ENCODE data around the gene ZNF473. TPM values are rescaled to one million over a fixed set of nuclear protein-coding genes. Genes with fewer than 3 reads are reported as not detected.
"Not testable (repeated sequence)": the region's sequence is repeated elsewhere in the genome, so short reads cannot be mapped to it uniquely, and the experiment has no call there.

The ZNF473 gene
- total and polyA plus RNA-seq, 2 donors (not counting 3 experiments of a cell fraction or from before 2014, with no cell fraction given): 3.8 to 8.7 TPM

DNA sequence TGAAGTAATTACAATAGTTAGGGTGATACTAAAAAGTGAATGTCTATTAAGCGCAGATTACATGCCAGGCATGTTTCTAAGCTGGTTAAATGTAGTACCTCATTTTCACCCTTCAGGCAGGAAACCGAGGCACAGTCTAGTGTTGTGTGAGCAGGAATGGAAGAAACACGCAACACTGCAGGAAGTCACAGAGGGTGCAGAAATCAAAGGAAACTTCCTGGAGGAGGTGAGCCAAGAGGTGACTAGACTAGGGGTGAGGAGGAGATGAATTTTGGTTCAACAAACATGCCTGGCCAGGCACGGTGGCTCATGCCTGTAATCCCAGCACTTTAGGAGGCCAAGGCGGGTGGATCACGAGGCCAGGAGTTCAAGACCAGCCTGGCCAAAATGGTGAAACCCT, 41.8 kb downstream of the ZNF473 start:
- POLR2A ChIA-PET: no interaction called here
- BruUV-seq (replicated peaks): no TSS peak
- no peak overlapping the region for H2AFZ ChIP-seq (ENCODE audit: low read depth, low read length)

DNA sequence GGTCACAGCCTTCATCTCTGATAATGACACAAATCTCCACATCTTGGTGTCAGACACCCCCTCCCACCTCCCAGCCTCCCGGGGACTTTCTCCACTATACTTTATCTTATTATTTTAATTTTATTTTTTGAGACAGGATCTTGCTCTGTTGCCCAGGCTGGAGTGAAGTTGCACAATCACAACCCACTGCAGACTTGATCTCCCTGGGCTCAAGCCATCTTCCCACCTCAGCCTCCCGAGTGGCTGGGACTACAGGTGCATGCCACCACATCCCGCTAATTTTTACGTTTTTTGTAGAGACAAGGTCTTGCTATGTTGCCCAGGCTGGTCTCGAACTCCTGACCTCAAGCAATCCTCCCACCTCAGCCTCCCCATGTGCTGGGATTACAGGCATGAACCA, 42.6 kb downstream of the ZNF473 start:
- dilution Hi-C loops (cut with MboI; ENCODE audit: extremely low pct_ligation_motif_present, low sequenced_read_pairs); FAIRE-seq; POLR2A ChIA-PET: not testable (repeated sequence)

More for the DNA sequence above, 41.8 kb downstream of the ZNF473 start:
- H3K27me3 ChIP-seq (ENCODE audit: control insufficient read depth in 2 of 2, insufficient read depth in 2 of 2, low read length in 2 of 2): no peaks in the 10 kb centered on the region
- no peak for FAIRE-seq
- no peak overlapping the region for H3K9ac ChIP-seq (replicated peaks; ENCODE audit: extremely low read depth, insufficient read depth, low read length)
- no peaks in the 10 kb centered on the region for H3K79me2 ChIP-seq (ENCODE audit: control insufficient read depth, insufficient read depth, low read length)
- no peaks in the 10 kb centered on the region for H3K9me1 ChIP-seq (replicated peaks; ENCODE audit: control insufficient read depth, extremely low read depth, insufficient read depth, low read length)
- TF ChIP-seq JUN (IDR thresholded peaks at IDR 0.05; ENCODE audit: borderline replicate concordance, insufficient read depth, insufficient read length, low read depth): no peak
- TF ChIP-seq MYC (IDR thresholded peaks at IDR 0.05; ENCODE audit: low read depth, low read length): no peak
- TF ChIP-seq, protein P1, sequence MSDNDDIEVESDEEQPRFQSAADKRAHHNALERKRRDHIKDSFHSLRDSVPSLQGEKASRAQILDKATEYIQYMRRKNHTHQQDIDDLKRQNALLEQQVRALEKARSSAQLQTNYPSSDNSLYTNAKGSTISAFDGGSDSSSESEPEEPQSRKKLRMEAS (IDR thresholded peaks at IDR 0.05; ENCODE audit: insufficient read depth, insufficient read length): no peak
- no peak for TF ChIP-seq GATA2 (IDR thresholded peaks at IDR 0.05; ENCODE audit: insufficient read depth, insufficient read length, low read depth, low read length)
- no peak for TF ChIP-seq POLR2AphosphoS5 (IDR thresholded peaks at IDR 0.05; ENCODE audit: insufficient read depth, low read depth, low read length)
- TF ChIP-seq, protein P2, sequence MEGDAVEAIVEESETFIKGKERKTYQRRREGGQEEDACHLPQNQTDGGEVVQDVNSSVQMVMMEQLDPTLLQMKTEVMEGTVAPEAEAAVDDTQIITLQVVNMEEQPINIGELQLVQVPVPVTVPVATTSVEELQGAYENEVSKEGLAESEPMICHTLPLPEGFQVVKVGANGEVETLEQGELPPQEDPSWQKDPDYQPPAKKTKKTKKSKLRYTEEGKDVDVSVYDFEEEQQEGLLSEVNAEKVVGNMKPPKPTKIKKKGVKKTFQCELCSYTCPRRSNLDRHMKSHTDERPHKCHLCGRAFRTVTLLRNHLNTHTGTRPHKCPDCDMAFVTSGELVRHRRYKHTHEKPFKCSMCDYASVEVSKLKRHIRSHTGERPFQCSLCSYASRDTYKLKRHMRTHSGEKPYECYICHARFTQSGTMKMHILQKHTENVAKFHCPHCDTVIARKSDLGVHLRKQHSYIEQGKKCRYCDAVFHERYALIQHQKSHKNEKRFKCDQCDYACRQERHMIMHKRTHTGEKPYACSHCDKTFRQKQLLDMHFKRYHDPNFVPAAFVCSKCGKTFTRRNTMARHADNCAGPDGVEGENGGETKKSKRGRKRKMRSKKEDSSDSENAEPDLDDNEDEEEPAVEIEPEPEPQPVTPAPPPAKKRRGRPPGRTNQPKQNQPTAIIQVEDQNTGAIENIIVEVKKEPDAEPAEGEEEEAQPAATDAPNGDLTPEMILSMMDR (IDR thresholded peaks at IDR 0.05; ENCODE audit: extremely low read depth in 1 of 2, insufficient read depth in 1 of 2, low read depth in 1 of 2, low read length in 2 of 2): no peak
- TF ChIP-seq EZH2 (IDR thresholded peaks at IDR 0.05; ENCODE audit: borderline replicate concordance, low read depth, low read length, severe bottlenecking): no peak
- no peak for TF ChIP-seq POLR2A (IDR thresholded peaks at IDR 0.05; ENCODE audit: low read depth, low read length)
- TF ChIP-seq FOS (IDR thresholded peaks at IDR 0.05; ENCODE audit: borderline replicate concordance, insufficient read depth, low read length): no peak
- dilution Hi-C loops (cut with MboI; ENCODE audit: extremely low pct_ligation_motif_present, low sequenced_read_pairs) (no loop called here), intact Hi-C loops (cut with micrococcal nuclease) (no loop called here)
- H3K27ac ChIP-seq (ENCODE audit: insufficient read depth, low read depth, low read length): no peak overlapping the region
- DNase-seq (ENCODE audit: low read depth, low spot score): no peak
- no peak overlapping the region for H3K4me3 ChIP-seq (replicated peaks in 1 of 3; ENCODE audit: insufficient read depth in 1 of 3, low read depth in 1 of 3, low read length in 3 of 3)
- H4K20me1 ChIP-seq (replicated peaks; ENCODE audit: control insufficient read depth, extremely low read depth, insufficient read depth, low read length): no peaks in the 10 kb centered on the region
- no peaks in the 10 kb centered on the region for H3K9me3 ChIP-seq (replicated peaks; ENCODE audit: control insufficient read depth, insufficient read depth, low read length)
- no peaks in the 10 kb centered on the region for H3K4me1 ChIP-seq (ENCODE audit: control insufficient read depth, extremely low read depth, insufficient read depth, low read length)
- no peak overlapping the region for H3K4me2 ChIP-seq (ENCODE audit: insufficient read depth, low read length)
- no peaks in the 10 kb centered on the region for H3K36me3 ChIP-seq (ENCODE audit: control insufficient read depth in 2 of 2, extremely low read depth in 1 of 2, insufficient read depth in 2 of 2, low read length in 2 of 2)
- CTCF ChIA-PET: no interaction called here

DNA sequence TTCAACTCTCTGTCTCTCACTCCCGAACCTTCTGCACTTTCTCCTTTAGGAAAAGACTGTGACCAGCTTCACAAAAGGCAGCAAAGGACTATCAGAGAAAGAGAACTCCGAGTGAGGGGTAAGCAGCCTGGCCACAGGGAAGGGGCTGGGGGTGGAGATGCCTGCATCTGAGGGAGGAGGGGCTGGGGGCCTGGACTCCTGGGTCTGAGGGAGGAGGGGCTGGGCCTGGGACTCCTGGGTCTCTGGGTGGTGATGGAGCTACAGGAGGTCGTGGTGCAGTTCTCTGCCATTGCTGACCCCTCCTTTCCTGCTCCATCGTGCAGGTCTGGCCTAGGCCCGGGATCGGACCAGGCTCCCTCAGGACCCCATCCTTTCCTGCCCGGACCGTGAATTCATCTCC, 49.3 kb downstream of the ZNF473 start:
- H3K27ac ChIP-seq (ENCODE audit: insufficient read depth, low read depth, low read length); dilution Hi-C loops (cut with MboI; ENCODE audit: extremely low pct_ligation_motif_present, low sequenced_read_pairs); H3K4me1 ChIP-seq (ENCODE audit: control insufficient read depth, extremely low read depth, insufficient read depth, low read length); FAIRE-seq; DNase-seq (ENCODE audit: low read depth, low spot score); H3K4me2 ChIP-seq (ENCODE audit: insufficient read depth, low read length); H3K4me3 ChIP-seq (replicated peaks in 1 of 3; ENCODE audit: insufficient read depth in 1 of 3, low read depth in 1 of 3, low read length in 3 of 3); intact Hi-C loops (cut with micrococcal nuclease); H3K27me3 ChIP-seq (ENCODE audit: control insufficient read depth in 2 of 2, insufficient read depth in 2 of 2, low read length in 2 of 2); H2AFZ ChIP-seq (ENCODE audit: low read depth, low read length); H3K9ac ChIP-seq (replicated peaks; ENCODE audit: extremely low read depth, insufficient read depth, low read length); H3K79me2 ChIP-seq (ENCODE audit: control insufficient read depth, insufficient read depth, low read length); H3K9me3 ChIP-seq (replicated peaks; ENCODE audit: control insufficient read depth, insufficient read depth, low read length); BruUV-seq (replicated peaks); H4K20me1 ChIP-seq (replicated peaks; ENCODE audit: control insufficient read depth, extremely low read depth, insufficient read depth, low read length); CTCF ChIA-PET; H3K36me3 ChIP-seq (ENCODE audit: control insufficient read depth in 2 of 2, extremely low read depth in 1 of 2, insufficient read depth in 2 of 2, low read length in 2 of 2); H3K9me1 ChIP-seq (replicated peaks; ENCODE audit: control insufficient read depth, extremely low read depth, insufficient read depth, low read length); POLR2A ChIA-PET: not testable (repeated sequence)

More for the DNA sequence above, 42.6 kb downstream of the ZNF473 start:
- H3K79me2 ChIP-seq (ENCODE audit: control insufficient read depth, insufficient read depth, low read length); H3K36me3 ChIP-seq (ENCODE audit: control insufficient read depth in 2 of 2, extremely low read depth in 1 of 2, insufficient read depth in 2 of 2, low read length in 2 of 2); H4K20me1 ChIP-seq (replicated peaks; ENCODE audit: control insufficient read depth, extremely low read depth, insufficient read depth, low read length); H3K4me3 ChIP-seq (replicated peaks in 1 of 3; ENCODE audit: insufficient read depth in 1 of 3, low read depth in 1 of 3, low read length in 3 of 3); intact Hi-C loops (cut with micrococcal nuclease); H3K9me3 ChIP-seq (replicated peaks; ENCODE audit: control insufficient read depth, insufficient read depth, low read length); H3K4me1 ChIP-seq (ENCODE audit: control insufficient read depth, extremely low read depth, insufficient read depth, low read length); H3K4me2 ChIP-seq (ENCODE audit: insufficient read depth, low read length); BruUV-seq (replicated peaks); H3K27me3 ChIP-seq (ENCODE audit: control insufficient read depth in 2 of 2, insufficient read depth in 2 of 2, low read length in 2 of 2); H2AFZ ChIP-seq (ENCODE audit: low read depth, low read length); DNase-seq (ENCODE audit: low read depth, low spot score); CTCF ChIA-PET; H3K9me1 ChIP-seq (replicated peaks; ENCODE audit: control insufficient read depth, extremely low read depth, insufficient read depth, low read length); H3K9ac ChIP-seq (replicated peaks; ENCODE audit: extremely low read depth, insufficient read depth, low read length); H3K27ac ChIP-seq (ENCODE audit: insufficient read depth, low read depth, low read length): not testable (repeated sequence)
